Epidermal melanocyte (primary cell): ENCODE data around the gene VPS29.
A peak's percentile ranks its signal among the peaks of the same experiment; 100 is the strongest.
"Not testable (repeated sequence)": the region's sequence is repeated elsewhere in the genome, so short reads cannot be mapped to it uniquely, and the experiment has no call there.

Experiments
- DNase-seq: peaks from one replicate; pipeline ENCODE4 v3.0.0; 2011; ENCODE audit warnings: low spot score; ENCODE audit not compliant: insufficient read length

VPS29 gene

GRCh38 chr12:110501752-110502738, at the start of gene VPS29, which contains the start of gene RAD9B:
Gene VPS29, minus strand, starts transcription at chr12:110502111. Its CDS starts 60 bp downstream, at chr12:110502051.
Gene RAD9B, plus strand, starts transcription at chr12:110502331. Its CDS starts 7 bp downstream, at chr12:110502338.
- peak; percentile 94 for DNase-seq

- no peak for DNase-seq
Measured at GRCh38 chr12:110550981-110551380, 49.1 kb upstream of the VPS29 start.

GRCh38 chr12:110549716-110550115, 47.8 kb upstream of the VPS29 start:
- no peak for DNase-seq

- DNase-seq: no peak
Measured at GRCh38 chr12:110548678-110549077, 46.8 kb upstream of the VPS29 start.

GRCh38 chr12:110547090-110547489, 45.2 kb upstream of the VPS29 start:
- no peak for DNase-seq

DNA sequence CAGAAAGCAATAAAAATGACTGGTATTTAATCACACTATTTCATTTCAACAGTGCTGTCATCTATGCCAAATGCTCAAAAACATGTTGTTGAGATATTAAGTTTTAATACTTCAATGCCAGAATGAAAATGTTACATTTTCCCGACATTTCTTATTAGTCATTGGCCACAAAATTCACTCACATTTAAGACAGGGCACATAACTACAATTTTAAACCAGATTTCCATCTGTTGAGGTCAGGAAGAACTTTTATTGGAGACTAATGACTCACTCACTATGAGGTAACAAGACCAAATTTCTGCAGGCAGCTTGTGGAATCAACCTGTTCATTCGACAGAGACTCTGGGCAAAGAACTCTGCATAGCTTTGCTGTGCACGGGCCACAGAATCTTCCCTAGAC, 44.4 kb upstream of the VPS29 start:
- DNase-seq: no peak

DNA sequence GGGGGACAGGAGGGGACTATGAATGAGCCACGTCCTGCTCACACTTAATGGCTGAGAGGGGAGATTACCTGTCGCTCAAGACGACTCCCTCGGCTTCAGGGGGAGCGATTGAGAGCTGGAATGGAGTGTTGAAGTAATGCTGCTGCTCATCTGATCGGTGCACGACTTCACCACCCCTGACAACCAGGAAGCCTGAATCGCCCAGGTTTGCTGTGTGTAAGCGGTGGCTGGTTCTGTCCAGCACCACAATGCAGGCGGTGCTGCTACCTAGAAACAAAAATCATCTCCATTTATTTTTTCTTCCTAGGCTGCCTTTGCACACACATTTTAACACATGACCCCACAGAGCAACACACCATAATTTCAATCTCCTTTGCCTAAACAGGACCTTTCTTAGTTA, 43.9 kb upstream of the VPS29 start:
- DNase-seq: no peak

GRCh38 chr12:110545259-110545658, 43.3 kb upstream of the VPS29 start:
- DNase-seq: not testable (repeated sequence)

DNA sequence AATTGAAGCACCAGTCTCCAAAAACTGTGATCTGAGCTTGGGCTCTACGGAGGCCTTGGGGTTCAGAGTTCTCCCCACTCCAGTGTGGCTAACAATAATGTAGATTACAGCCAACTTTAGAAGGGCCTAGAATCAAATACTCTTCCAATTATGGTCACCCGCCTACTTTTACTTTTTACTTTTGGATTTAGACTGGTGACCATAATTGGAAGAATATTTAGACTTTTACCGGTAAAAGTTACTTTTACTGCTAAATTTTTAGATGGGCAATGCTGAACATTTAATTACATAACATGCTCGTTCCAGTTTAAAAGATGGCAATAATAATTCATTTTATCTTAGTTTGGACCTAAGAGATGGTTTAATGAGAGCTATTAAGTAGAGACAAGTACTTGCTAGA, 42.1 kb upstream of the VPS29 start:
- DNase-seq: no peak

DNA sequence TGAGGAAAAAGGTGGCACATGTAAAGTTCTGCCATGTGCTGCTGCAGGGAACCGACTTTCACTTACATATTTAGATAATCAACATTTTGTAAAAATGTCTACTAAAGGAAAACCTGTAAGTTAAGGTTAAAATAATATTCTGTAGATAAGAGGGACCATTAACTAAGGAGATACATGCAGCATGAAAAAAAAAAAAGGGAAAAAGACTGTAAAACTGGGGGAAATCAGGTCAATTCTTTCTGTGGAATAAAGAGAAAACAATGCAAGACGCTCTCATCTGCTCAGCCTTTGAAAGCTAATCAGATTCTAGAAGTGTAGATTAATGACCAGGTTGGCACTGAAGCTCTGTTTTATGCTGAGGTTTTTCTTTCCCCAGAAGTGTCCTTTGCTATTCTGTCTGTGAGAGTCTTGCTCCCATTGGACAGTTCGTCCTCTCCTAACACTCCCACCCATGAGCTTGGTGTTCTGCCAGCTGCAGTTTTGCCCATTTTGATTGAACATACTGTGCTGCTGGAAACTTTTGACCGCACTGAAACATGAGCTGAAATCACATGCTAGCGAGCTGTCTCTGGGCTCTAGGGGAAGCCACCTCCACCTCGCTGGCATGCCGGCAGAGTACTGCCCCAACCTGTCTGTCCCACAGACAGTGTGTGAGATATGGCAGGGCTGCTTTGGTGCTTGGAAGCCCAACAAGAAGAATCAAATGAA, 41.5 kb upstream of the VPS29 start:
- no peak for DNase-seq

DNA sequence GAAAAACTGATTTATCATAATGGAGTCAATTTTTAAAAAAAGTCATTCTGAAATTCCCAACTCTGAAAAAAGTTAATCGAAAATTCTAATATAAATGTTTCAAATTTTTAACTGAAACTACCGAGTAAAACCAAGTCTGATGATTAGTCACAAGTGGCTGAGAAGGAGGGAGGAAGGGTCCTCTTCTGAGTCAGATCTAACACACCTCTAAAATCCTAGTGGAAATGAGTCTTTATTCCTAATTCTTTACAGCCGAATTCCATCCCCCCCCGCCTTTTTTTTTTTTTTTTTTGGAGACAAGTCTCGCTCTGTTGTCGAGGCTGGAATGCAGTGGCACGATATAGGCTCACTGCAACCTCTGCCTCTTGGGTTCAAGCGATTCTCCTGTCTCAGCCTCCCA, 38.1 kb upstream of the VPS29 start:
- DNase-seq: no peak

DNA sequence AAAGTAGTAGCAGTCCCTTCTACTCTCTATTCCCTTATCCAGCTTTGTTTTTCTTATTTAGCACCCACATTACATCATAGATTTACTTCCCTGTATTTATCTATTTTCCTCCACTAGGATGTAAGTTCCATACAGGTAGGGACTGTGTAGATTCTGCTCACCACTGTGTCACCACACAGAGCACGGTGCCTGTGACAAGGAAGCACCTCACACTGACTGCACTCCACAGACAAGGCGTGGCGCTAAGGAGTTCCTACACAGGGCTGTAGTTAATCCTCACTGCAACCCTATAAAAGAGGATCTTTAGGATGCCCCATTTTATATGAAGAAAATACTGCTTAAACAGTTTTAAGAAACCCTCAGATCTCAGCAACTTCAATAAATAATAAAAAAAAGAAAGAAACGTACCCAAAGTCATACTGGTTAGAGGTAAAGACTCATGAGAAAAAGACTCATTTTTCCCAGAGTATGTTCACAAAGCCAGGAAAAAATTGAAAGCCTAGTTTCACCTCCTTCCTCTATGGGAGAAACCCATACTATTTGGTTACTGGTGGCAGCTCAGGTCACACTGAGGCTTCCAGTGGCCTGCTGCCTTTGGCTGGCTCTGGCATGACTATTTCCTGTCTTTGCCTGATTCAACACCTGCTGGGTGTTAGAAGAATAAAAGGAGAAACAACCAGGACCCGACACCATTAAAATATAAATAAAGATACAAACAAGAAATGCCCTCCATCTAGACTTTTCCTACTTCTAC, 37.1 kb upstream of the VPS29 start:
- DNase-seq: no peak

DNA sequence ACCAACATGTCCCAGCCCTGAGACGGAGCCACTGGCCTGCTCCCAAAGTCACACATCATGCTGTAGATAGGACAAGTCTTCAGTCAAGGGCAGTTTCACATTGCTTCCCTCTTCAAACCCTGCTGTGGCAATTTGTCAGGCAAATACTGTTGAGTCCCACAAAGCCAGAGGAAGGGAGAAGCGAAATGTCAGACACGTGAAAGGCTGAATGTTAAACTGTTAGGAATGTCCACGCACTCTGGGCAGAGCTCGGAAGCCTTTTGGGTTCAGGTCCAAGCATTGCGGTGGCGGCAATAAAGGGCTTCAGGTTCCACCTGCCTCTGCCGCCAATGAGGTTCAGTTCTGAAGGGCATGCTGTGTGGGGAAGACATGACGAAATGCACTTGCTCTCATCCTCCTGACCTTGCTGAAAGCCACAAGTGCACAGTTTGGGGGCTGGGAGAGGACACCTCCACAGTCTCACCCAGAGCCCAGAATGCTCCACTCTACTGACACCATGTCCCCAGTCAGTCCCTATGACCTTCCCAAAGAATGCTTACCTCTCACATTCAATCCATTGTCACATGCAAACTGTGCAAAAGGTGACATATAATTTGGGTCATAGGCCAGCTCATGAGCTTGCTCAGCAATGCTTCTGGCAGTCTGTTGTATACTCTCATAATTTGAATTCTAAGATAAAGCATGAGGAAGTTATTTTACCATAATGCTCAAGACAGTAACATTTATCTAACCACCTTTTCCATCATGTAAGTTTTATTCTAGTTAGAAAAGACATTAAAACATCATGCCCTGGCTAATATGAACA, 35.9 kb upstream of the VPS29 start:
- DNase-seq: no peak

GRCh38 chr12:110536834-110537604, 35.1 kb upstream of the VPS29 start:
- DNase-seq: no peak

GRCh38 chr12:110534811-110535210, 32.9 kb upstream of the VPS29 start:
- DNase-seq: no peak

DNA sequence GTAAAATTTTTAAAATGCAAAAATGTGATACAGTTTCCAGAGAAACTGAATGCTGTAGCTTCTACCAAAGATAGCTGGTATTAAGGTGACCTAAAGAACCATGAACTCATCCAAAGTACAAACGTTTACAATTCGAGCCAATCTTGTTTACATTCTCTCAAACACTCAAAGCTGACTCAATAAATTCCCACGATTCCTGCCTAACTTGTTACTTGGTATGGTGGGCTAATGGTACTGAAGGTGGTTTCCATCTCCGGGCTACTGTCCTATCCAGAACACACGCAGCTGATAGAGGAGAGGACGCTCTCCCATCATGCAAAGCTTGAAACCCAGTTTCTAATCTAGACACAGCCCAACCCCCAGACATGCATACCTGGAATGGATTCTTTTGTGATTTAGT, 31.7 kb upstream of the VPS29 start:
- DNase-seq: no peak

- no peak for DNase-seq
Measured at GRCh38 chr12:110532644-110533043, 30.7 kb upstream of the VPS29 start.

DNA sequence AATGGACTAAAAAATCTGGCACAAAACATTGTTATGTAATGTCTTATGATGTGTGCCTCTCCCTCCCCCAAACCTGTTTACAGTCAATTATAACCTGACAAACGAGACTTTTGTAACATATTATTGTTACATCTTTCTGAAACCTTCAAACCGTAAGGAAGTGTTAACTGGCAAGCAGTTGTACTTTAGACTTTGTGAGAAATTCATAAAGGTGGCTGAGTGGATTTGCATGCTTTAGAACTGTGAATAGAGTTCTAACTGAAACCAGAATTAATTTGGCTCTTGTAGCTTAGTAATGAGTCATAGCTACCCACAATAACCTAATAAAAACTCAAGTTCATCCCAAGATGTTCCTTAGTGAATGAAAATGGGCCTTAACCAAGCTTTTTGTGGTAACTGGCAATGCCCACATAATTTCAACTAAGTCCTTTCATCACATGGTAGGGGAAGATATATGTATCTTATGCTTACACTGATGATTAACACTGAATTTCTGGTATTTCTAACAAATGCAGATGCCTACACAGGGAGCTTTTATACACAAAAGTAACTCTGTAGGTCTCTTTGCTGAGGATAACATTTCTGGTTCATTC, 29.9 kb upstream of the VPS29 start:
- no peak for DNase-seq

DNA sequence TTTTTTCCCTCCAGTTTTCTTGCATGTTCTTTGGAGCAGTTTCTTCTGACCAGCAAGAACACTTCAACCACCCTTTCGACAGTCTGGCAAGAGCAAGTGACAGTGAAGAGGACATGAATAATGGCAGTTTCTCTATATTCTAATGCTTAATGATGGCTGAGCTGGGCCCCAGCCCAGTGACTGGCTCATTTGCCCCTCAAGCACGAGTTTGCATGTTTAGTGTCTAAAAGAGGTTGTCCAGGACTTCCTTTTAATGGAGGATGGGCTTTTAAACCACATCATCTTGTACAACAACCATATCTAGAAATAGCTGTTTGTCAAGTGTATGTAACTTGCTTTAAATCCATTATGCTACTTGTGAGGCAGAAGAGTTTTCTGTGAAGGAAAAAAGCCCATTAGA, 28.6 kb upstream of the VPS29 start:
- no peak for DNase-seq
